T-helper 17 cell (primary cell): Measurements from ENCODE around the gene TENM4. TPM values are rescaled to one million over a fixed set of nuclear protein-coding genes. Genes with fewer than 3 reads are reported as not detected.
"Not testable (repeated sequence)": the region's sequence is repeated elsewhere in the genome, so short reads cannot be mapped to it uniquely, and the experiment has no call there.

ENCODE experiments used
- ATAC-seq: fragments of 150-1000 bp; cut with Tn5 transposase; 2 replicates; pipeline ENCODE4 v1.10.0; 2021; ENCODE audit warnings: mild to moderate bottlenecking, moderate library complexity
- DNase-seq, 3 donors: peaks; one replicate each; pipeline versions ENCODE4 v3.0.0 to v3.0.0-alpha.2; 2020 to 2021
- H3K9me3 ChIP-seq: one replicate; pipeline ENCODE4 v1.7.0; 2013; ENCODE audit warnings: low read length, mild to moderate bottlenecking; ENCODE audit not compliant: control insufficient read depth, poor library complexity, severe bottlenecking
- H3K27ac Mint-ChIP-seq: one replicate; pipeline ENCODE4 v1.8.0; 2022; ENCODE audit warnings: mild to moderate bottlenecking, moderate library complexity, mixed read lengths
- H3K27me3 Mint-ChIP-seq: one replicate; pipeline ENCODE4 v1.8.0; 2022; ENCODE audit warnings: mixed read lengths
- H3K36me3 Mint-ChIP-seq: one replicate; pipeline ENCODE4 v1.8.0; 2022; ENCODE audit warnings: low read depth, mixed read lengths
- H3K4me1 Mint-ChIP-seq: one replicate; pipeline ENCODE4 v1.8.0; 2022; ENCODE audit warnings: mild to moderate bottlenecking, mixed read lengths
- H3K4me3 Mint-ChIP-seq: one replicate; pipeline ENCODE4 v1.8.0; 2022; ENCODE audit warnings: mild to moderate bottlenecking, moderate library complexity, mixed read lengths
- total RNA-seq, 4 donors: library from RNA in 2 of 4; stranded (reverse) in 2 of 4; gene quantifications; one replicate each; pipeline ENCODE4 v1.2.3 and lab custom pipeline; 2022 to 2026

TENM4 gene
- total RNA-seq, 2 donors from 2014 or later, result 0.31 to 0.97 TPM

GRCh38 chr11:78638704-78639380 is 802.0 kb downstream of the TENM4 start:
- Mint-ChIP-seq H3K4me3 (no peak overlapping the region), H3K27ac (no peak overlapping the region), H3K27me3 (no peaks in the 10 kb centered on the region), H3K36me3 (peaks cover under 1% of the 10 kb centered on the region), H3K4me1 (no peaks in the 10 kb centered on the region)
- no peak for ATAC-seq
- no peak for DNase-seq
- no peaks in the 10 kb centered on the region for H3K9me3 ChIP-seq

- not testable (repeated sequence) for H3K27ac Mint-ChIP-seq, DNase-seq, H3K4me1 Mint-ChIP-seq, H3K4me3 Mint-ChIP-seq, H3K36me3 Mint-ChIP-seq, H3K9me3 ChIP-seq, ATAC-seq, H3K27me3 Mint-ChIP-seq
Observed at GRCh38 chr11:78637527-78637926, 803.3 kb downstream of the TENM4 start.

- H3K27me3 Mint-ChIP-seq, result no peaks in the 10 kb centered on the region
- no peaks in the 10 kb centered on the region for H3K4me1 Mint-ChIP-seq
- H3K27ac Mint-ChIP-seq, result no peak overlapping the region
- no peak overlapping the region for H3K4me3 Mint-ChIP-seq
- peaks cover 2% of the 10 kb centered on the region for H3K36me3 Mint-ChIP-seq
- no peaks in the 10 kb centered on the region for H3K9me3 ChIP-seq
- DNase-seq (no peak), ATAC-seq (no peak)
Observed at GRCh38 chr11:78635814-78636506, 804.9 kb downstream of the TENM4 start.

- ATAC-seq, result no peak
Observed at GRCh38 chr11:78633516-78634310, 807.1 kb downstream of the TENM4 start.

GRCh38 chr11:78630561-78631303 is 810.1 kb downstream of the TENM4 start:
- no peak overlapping the region for H3K27ac Mint-ChIP-seq
- H3K4me3 Mint-ChIP-seq, result no peak overlapping the region
- ATAC-seq (no peak), DNase-seq (no peak)
- H3K4me1 Mint-ChIP-seq, result no peaks in the 10 kb centered on the region
- peaks cover 3% of the 10 kb centered on the region for H3K9me3 ChIP-seq
- peaks cover 2% of the 10 kb centered on the region for H3K36me3 Mint-ChIP-seq
- H3K27me3 Mint-ChIP-seq, result no peaks in the 10 kb centered on the region

More at GRCh38 chr11:78633516-78634310, 807.1 kb downstream of the TENM4 start:
- H3K27ac Mint-ChIP-seq, result no peak overlapping the region
- H3K4me1 Mint-ChIP-seq, result no peaks in the 10 kb centered on the region
- DNase-seq, result no peak
- H3K9me3 ChIP-seq, result peaks cover 3% of the 10 kb centered on the region
- no peak overlapping the region for H3K4me3 Mint-ChIP-seq
- H3K27me3 Mint-ChIP-seq, result no peaks in the 10 kb centered on the region
- H3K36me3 Mint-ChIP-seq, result peaks cover 2% of the 10 kb centered on the region

- no peaks in the 10 kb centered on the region for H3K4me1 Mint-ChIP-seq
- no peak overlapping the region for H3K27ac Mint-ChIP-seq
- peaks cover 3% of the 10 kb centered on the region for H3K9me3 ChIP-seq
- no peak overlapping the region for H3K4me3 Mint-ChIP-seq
- no peak for DNase-seq
- no peak for ATAC-seq
- H3K36me3 Mint-ChIP-seq, result peaks cover 2% of the 10 kb centered on the region
- H3K27me3 Mint-ChIP-seq, result no peaks in the 10 kb centered on the region
Observed at GRCh38 chr11:78630155-78630554, 810.7 kb downstream of the TENM4 start.

- Mint-ChIP-seq H3K27ac (no peak overlapping the region), H3K36me3 (no peaks in the 10 kb centered on the region), H3K4me3 (no peak overlapping the region), H3K4me1 (no peaks in the 10 kb centered on the region), H3K27me3 (peaks cover 10% of the 10 kb centered on the region)
- no peak for DNase-seq
- ATAC-seq, result no peak
- H3K9me3 ChIP-seq, result no peaks in the 10 kb centered on the region
Observed at GRCh38 chr11:78622666-78623065, 818.2 kb downstream of the TENM4 start.

- Mint-ChIP-seq H3K4me3 (no peak overlapping the region), H3K36me3 (no peaks in the 10 kb centered on the region), H3K4me1 (no peaks in the 10 kb centered on the region), H3K27me3 (peaks cover 10% of the 10 kb centered on the region), H3K27ac (no peak overlapping the region)
- ATAC-seq, result no peak
- no peaks in the 10 kb centered on the region for H3K9me3 ChIP-seq
- DNase-seq, result no peak
Observed at GRCh38 chr11:78620159-78620558, 820.7 kb downstream of the TENM4 start.

- no peaks in the 10 kb centered on the region for H3K9me3 ChIP-seq
- Mint-ChIP-seq H3K4me1 (no peaks in the 10 kb centered on the region), H3K4me3 (no peak overlapping the region), H3K27ac (no peak overlapping the region), H3K27me3 (peaks cover 4% of the 10 kb centered on the region), H3K36me3 (no peaks in the 10 kb centered on the region)
- DNase-seq (no peak), ATAC-seq (no peak)
Observed at GRCh38 chr11:78615724-78616123, 825.1 kb downstream of the TENM4 start.

GRCh38 chr11:78613378-78613813 is 827.4 kb downstream of the TENM4 start:
- no peaks in the 10 kb centered on the region for H3K9me3 ChIP-seq
- Mint-ChIP-seq H3K4me1 (no peaks in the 10 kb centered on the region), H3K4me3 (no peak overlapping the region), H3K27me3 (peaks cover 8% of the 10 kb centered on the region), H3K27ac (no peak overlapping the region), H3K36me3 (peaks cover 2% of the 10 kb centered on the region)
- DNase-seq (no peak), ATAC-seq (no peak)

GRCh38 chr11:78612721-78613377 is 828.0 kb downstream of the TENM4 start:
- DNase-seq (no peak), ATAC-seq (no peak)
- peaks cover 2% of the 10 kb centered on the region for H3K36me3 Mint-ChIP-seq
- no peaks in the 10 kb centered on the region for H3K4me1 Mint-ChIP-seq
- peaks cover 4% of the 10 kb centered on the region for H3K27me3 Mint-ChIP-seq
- H3K4me3 Mint-ChIP-seq, result no peak overlapping the region
- no peak overlapping the region for H3K27ac Mint-ChIP-seq
- no peaks in the 10 kb centered on the region for H3K9me3 ChIP-seq

- ATAC-seq, DNase-seq, H3K4me3 Mint-ChIP-seq, H3K27ac Mint-ChIP-seq, H3K36me3 Mint-ChIP-seq, H3K4me1 Mint-ChIP-seq, H3K9me3 ChIP-seq: not testable (repeated sequence)
- H3K27me3 Mint-ChIP-seq, result peaks cover 20% of the 10 kb centered on the region
Observed at GRCh38 chr11:78609321-78609720, 831.5 kb downstream of the TENM4 start.
